Hindlimb muscle (tissue), 1 donor: ENCODE data around the gene NEMP2. TPM values are rescaled to one million over a fixed set of nuclear protein-coding genes. Genes with fewer than 3 reads are reported as not detected.

Experiments used
- DNase-seq: peaks from one replicate; pipeline ENCODE4 v3.0.0-alpha.2; 2013
- polyA plus RNA-seq: library from polyadenylated mRNA; unstranded; fragments of 120-200 nt; gene quantifications from one replicate; pipeline ENCODE4 v1.2.1, GENCODE V29; 2013; ENCODE audit not compliant: insufficient read length

Gene NEMP2, protein sequence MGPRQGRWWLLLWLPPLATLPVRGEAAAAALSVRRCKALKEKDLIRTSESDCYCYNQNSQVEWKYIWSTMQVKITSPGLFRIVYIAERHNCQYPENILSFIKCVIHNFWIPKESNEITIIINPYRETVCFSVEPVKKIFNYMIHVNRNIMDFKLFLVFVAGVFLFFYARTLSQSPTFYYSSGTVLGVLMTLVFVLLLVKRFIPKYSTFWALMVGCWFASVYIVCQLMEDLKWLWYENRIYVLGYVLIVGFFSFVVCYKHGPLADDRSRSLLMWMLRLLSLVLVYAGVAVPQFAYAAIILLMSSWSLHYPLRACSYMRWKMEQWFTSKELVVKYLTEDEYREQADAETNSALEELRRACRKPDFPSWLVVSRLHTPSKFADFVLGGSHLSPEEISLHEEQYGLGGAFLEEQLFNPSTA
- polyA plus RNA-seq, result 6.6 TPM

DNA sequence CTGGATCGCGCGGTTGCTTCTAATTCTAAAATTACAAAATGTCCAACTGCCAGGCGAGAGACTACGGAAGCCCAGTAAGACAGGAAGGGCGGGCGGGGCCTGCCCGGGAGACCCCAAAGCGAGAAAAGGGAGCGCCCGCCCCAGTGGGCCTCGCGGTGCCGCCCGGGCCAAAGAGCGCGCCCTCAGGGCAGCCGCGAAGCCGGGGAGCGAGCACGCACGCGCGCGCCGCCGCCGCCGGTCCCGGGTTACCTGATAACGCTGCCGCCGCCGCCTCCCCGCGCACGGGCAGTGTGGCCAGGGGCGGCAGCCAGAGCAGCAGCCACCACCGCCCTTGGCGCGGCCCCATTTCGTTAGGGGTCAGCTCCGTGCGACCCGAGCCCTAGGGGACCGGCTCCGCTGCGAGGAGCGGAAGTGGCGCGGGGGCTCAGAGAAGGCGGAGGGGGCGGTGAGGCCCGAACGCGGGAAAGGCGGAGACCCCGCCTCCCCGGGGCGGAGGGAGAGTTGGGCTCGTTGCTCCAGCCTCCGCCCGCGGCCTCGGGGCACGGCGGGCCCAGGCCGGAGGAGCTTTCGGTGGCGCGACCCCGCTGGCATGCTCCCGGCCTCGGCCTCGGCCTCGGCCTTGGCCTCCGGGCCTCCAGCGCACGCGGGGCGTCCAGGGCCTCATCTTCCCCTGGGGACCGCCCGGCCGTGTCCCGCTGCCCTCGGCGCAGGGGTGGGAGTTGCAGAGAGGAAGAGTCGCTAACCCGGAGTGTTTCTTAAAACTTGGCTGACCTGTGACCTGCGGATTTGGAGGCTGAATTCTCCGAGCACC, at the start of gene NEMP2:
Gene NEMP2 (minus strand): TSS at position 413 of the 811 bp plus-strand sequence. CDS start 67 bp downstream, at position 346.
- DNase-seq, result peak; percentile 88

DNA sequence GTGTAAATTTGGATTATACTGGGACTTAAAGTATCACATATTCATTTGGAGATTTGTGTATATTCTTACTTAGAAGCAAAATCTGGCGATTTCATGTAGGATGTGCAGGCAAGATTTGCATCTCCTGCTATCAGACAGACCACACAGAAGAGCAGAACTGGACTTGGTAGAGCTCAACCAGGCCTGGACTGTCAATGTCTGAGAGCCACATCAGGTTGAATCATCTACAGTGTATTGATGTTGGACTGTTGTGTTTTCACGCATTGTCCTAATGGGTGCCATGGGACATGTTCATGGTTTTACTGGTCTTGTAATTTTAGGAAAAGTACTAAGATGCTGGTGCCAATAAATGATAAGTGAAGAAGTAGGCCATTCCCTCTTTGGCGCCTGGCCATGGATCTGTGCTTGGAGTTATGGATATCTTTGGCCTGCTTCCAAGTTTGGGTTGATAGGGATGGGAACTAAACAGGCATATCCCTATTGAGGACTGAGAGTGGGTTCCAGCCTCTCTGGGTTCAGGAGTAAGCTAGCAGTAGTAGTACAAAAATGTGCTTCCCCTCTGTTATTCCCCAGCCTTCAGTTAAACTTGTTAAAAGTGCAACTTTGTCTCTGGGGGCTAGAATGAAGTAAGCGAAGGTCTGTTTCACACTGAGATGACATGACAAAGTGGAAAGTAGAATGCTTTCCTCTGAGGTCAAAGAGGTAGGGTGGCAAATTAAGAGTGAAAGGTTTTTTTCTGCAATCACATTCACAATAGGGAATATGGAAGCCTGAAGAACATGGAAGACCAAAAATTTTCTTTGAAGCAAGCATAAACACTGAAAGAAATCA, 49.2 kb upstream of the NEMP2 start:
- DNase-seq, result no peak

DNA sequence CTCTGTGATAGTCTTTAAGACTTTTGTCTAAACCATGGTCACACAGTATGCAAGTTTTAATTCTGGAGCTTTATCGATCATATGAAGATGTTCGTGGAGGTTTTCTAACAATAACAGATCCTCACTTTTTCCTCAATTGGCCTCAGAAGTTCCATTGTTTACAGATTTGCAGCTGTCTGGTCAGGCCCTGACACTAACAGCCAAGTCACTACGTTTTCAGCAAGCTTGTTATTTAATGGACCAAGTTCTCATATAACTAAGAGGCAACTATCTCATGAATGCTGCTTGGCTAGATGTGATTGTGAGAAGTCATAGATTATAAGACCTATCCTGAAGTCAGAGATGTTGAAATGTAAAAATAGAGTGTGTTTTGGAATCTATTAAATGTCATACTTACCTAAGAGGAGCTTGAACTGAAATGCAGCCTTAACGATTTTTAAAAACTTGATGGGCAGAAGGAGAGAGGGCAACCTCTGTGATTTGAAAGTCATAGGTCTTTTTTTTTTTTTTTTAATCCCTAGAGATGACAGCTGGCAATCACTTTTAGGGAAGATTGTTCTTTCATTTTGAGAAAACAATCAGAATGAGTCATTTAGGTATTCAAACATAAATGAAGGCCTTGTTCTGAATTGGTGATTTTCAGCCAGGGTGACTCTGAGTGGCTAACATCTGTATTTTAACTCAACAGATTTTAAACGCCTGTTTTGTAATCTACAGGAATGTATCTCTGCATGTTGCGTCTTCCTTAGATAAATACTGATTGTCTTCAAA, 48.4 kb upstream of the NEMP2 start:
- peak; percentile 23 for DNase-seq

DNA sequence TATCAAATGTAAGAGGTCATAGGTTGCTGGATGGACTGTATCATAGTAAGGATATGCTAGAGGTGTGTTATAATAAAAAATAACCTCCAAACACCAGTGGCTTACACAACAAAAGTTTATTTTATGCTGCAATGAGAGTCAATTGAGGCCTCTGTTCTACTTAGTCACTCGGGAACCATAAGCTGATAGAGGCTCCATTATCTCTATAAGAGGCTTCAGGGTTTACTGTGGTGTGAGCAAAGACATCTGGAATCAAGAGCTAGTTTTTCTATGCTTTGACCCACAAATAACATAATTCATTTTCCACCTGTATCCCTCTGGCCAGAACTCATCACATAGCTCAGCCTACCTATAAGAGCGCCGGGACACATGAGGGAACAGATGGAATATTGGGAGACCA, 47.5 kb upstream of the NEMP2 start:
- no peak for DNase-seq

DNA sequence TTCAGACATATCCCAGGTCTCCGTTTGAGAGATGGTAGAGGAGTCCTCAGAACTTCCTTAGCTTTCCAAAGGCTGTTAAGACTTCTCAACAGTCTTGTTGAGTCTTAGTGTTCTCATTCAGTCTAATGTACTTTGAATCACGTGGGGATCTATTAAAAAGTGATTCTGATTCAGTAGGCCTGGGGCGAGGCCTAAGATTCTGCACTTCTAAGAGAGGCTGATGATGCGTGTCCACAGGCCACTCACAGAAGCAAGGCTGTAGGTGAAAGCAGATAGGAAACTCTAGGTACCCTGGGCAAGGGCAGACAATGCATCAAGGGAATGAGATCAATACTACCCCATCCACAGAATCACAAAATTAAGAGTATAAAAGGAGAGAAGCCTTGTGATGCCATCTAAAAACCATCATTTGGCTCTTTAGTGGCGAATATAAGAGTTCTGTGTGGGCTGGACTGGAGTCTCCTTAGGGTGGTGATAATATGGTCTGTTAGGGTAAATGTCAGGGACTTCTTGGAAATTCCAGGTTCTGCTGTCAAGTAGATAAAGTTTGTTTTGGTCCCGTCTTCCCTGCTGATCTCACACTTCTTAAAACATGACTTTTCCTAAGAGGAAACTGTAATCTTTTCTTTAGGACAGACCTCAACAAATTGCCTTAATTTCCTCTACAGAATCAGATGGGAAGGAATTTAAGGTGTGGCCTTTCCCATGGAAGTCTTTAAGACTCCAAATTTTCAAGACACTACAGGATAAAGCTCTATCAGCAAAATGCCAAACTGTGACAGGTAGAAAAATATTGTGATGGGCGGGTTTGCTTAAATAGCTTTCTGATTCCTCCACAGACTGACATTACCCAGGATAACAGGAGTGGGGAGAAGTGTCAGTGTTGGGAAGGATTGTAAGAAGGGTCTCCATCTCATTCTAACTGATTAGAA, 45.7 kb upstream of the NEMP2 start:
- DNase-seq, result no peak

DNA sequence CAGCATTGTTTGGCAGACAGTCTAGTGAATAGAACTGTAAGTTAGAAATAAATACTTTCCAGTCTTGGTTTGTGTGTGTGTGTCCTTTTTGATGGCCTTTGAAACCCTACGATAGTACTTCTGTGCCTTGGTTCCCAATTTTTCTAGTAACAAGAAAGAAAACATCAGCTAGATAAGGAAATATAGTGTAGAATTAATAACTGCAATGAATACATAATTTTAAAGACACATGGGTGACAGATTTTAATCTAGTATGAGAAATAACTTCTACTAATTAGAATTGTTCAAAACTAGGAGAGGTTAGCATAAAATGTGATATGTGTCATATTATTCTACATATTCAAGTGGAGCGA, 44.5 kb upstream of the NEMP2 start:
- DNase-seq, result no peak

DNA sequence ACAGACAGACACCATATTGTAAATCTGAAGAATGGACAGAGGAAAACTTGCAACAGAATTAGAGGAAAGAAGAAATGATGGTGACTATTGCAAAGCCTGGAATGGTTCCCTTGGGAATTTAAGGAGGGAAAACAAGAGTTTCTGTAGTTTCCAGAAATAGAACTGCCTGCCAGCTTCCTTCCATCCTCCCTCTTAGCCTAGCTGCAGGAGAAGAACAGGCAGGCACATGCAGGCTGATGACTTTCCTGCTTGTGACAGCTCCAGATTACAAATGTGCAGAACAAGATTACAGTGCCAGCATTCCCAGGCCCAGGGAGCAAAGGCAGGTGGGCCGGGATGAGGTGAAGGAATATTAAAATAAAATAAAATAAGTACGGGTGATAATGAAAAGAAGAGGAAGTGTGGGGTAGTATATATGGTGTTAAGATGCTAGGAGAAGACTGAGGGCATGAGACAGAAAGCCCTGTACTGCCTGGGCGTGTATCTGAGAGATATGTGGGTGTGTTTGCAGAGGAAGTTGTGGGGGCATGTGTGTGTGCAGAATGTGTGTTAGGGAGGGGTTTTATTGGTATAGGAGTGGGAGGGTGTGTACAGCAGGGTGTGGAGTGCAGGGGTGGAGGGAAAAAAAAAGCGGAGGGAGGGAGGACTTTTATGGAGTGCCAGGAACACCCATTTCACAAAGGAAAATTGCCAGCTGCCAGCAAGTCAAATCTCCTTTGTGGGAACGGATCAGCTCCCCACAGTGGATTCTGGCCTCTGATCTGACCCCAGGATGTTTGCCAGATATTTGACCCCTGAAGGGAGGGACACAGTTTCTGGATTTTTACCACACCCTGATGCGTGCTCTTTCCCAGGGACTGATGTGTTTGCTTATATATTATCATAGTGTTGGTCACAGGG, 43.9 kb upstream of the NEMP2 start:
- peak; percentile 28 for DNase-seq

DNA sequence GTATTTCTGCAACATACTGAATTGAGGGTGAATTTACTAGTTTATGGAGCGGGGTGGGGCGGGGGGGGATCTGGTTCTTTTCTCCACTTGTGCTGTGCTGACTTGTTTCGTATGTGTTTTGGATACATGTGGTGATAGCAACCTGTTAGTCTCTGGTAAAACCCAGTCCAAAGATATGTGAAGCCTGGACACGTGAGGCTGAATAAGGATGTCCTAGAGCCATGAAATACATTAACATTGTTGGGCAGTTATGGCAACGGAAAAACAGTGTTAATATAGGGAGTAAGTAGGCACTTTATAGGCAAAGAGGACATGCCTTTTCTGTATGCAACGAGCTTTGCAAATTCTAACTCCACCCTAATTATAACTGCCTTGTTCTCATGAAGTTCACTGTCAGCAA, 42.1 kb upstream of the NEMP2 start:
- no peak for DNase-seq

DNA sequence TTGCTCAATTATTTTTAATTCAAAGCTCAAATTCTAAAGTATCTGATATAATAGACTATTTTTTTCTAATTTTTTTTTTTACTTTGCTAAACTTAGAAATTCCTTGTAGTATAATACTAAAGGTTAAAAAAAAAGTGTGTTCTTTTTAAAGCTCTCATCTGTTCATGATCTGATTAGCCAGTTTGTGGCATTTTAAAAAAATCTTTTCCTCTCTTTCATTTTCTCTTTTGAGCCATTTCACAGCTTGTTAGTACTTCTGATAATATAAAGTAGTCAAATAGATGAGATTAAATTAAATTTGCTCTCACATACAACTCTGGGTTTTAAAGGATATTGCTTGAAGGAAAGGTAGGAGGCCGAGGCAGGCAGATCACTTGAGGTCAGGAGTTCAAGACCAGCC, 40.7 kb upstream of the NEMP2 start:
- no peak for DNase-seq

DNA sequence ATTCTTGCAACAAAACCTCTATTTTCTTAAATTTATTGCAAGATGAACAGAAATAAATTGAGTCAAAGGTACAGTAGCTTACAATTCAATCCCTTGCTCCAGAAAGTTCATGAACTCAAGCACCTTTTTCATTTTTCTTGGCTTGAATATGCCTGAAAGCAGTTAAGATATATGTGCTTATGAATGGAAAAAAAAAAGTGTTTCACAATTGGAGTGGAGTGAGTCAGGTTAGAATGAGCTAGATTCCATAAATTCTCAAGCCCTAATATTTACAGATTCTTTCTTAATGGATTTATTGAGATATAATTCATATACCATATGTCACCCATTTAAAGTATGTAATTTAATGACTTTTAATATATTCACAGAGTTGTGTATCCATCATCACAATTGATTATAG, 39.6 kb upstream of the NEMP2 start:
- DNase-seq, result no peak

DNA sequence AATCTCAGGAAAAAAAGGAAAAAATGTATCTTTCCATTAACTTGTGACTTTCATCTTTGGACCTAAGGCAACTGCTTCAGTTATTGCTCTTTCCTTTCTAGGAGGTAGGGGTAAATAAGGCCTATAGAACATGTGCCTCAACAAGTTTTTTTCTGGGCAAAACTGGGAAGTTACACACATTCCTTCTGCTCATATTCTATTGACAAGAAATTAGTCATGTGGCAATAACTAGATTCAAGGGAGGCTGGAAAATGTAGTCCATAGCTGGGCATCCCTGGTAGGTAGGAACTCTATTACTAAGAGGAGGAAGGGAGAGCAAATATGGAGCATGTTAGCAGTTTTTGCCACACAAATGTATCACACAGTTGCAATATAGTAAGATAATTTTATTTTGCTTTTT, 37.7 kb upstream of the NEMP2 start:
- no peak for DNase-seq

DNA sequence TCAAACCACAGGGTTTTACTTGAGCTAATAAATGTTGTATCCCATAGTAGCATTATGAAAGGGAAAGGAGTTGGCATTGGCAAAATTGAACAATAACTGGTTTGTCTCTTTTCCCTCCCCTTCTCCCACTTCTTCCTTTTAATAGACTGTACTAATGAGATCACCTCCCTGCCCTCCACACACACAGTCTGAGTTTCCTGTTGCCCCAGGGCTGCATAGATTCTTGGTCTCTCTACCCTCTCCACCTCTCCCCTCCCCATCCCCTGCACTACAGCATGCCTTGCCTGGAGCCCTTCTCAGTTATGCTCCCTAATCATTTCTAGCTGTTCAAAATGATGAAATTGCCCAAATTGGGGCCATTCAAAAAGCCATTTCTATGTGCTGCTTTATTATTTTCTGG, 37.2 kb upstream of the NEMP2 start:
- no peak for DNase-seq

DNA sequence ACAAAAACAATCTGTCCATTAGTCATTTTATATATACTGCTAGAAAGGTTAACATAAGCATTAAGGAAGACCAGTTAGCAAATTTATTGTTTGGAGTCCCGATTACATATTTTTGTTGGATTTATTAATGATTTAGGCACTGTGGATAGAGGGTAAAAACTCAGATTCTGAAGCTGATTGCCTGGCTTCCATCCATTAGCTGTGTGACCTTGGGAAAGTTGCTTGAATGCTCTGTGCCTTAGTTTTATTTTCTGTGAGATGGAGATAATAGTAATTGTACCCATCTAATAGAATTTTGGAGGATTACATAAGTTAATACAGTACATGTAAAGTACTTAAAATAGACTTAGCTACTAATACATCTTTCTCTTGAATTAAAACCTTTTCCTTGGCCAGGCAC, 36.3 kb upstream of the NEMP2 start:
- DNase-seq, result no peak

DNA sequence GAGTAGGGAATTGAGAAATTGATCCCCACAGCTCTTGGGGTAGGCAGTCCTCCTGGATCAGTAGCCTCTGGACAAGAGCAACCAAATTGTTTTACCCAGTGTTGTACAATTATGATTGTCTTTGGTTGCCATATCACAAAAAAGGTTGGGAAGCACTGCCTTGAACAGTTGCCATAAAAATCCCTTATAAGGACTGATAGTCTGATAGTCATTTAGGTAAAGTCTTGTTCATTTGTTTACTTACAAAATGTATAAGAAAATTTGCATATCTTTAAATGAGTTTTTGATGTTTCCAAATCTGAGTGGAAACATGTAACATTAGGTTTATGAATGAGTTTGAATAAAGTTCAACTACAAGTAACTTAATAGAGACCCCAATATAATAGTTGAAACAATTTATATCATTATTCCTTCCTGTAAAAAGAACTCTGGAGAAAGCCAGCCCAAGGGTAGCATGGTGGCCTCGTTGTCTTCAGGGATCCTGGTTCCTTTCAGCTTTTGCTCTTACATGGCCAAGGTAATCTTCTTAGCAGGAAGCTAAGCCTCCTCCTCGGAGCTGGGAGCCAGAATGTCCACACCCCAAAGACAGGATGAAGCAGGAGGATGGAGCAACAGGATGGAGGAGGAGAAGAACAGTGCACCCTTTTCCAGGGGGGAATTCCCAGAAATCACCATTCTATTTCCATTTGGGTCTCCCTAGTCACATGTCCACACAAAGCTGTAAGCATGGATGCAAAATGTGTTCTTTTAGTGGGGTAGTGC, 35.7 kb upstream of the NEMP2 start:
- no peak for DNase-seq

DNA sequence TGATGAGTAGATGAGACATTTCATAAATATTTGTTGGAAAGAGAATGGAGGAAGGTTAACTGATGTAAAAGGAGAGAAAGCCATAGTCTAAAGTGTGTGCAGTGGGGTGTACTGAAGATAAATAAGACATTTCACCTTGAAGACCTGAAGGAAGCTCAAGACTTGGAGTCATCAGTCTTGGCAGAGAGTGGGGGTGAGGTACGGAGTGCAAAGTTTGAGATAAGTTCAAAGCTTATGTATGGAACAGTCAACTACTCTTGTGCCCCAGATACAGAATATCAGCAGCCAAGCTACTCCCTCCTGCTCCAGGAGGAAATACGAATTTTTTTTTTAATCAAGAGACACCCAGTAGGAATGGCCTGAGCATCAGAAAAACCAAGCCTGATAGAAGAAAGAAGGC, 30.3 kb upstream of the NEMP2 start:
- DNase-seq, result no peak

DNA sequence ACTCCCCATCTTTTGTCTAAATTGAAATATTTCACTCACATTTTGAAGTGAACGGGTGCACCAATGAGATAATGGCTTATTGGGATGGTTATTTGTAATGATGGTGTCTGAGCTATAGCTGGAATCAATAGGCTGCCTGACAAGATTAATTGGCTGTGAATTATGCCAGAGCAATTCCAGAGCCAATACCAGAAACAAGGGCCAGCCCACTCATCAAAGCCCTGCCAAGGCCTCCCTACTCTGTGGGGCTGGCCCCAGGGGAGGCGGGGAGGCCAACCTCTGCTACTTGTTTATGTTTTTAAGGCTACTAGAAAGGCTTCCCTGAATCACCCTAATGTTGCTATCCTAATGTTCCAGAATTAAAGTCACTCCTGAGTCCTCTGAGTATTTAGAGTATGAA, 29.1 kb upstream of the NEMP2 start:
- no peak for DNase-seq

DNA sequence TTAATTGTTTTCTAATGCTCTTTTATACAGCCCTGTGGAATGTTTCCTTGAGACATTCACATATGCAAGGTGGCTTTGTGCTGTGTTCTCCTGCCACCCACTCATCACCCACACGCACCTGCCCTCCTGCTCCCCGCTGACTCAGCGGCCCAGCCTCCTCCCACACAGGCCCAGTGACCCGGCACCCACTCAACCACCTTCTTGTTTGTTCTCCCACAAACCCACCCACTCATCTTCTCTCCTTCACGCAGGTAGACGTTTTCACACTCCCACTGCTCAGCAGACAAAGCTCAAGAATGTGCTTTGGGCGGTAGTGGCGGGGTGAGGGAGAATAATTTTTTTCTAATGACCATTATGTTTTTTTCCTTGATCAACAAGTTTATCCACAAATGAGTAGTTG, 28.6 kb upstream of the NEMP2 start:
- DNase-seq, result no peak

DNA sequence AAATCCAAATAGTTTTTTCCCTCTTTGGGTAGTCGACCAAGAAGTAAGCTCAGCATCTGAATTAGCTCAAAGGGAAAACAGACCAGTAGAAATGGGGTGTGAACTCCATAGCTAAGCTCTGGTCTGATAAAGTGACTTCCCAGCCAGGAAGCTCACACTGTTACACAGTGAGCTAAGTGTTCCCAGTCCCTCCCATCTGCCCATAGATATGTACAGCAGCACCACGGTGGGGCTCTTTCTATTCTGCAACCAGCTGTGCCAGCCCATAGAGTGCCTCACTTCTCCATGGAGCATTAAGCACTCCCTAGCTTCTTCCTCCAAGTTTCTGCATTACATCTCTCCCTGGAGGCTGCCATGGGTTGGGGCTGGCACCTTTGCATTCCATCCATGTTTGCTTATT, 27.6 kb upstream of the NEMP2 start:
- no peak for DNase-seq

DNA sequence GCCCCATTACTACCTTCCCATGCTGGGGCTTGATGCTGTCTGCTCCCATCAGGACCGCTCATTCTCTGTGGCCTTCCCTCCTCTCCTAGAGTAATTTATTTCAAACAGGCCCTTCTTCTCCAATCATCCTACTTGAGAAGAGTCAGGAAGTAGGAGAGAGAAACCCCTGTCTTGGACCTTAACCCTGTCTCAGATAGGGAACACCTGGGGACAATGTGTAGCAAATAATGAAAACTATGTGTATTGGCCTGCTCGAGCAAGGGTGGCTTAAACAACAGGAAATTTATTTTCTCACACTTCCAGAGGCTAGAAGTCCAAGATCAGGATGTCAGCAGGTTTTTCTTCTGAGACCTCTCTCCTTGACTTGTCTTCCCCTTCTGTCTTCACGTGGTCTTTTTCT, 26.6 kb upstream of the NEMP2 start:
- no peak for DNase-seq
